ENCODE results near the gene CD74.

The CD74 gene

DNA sequence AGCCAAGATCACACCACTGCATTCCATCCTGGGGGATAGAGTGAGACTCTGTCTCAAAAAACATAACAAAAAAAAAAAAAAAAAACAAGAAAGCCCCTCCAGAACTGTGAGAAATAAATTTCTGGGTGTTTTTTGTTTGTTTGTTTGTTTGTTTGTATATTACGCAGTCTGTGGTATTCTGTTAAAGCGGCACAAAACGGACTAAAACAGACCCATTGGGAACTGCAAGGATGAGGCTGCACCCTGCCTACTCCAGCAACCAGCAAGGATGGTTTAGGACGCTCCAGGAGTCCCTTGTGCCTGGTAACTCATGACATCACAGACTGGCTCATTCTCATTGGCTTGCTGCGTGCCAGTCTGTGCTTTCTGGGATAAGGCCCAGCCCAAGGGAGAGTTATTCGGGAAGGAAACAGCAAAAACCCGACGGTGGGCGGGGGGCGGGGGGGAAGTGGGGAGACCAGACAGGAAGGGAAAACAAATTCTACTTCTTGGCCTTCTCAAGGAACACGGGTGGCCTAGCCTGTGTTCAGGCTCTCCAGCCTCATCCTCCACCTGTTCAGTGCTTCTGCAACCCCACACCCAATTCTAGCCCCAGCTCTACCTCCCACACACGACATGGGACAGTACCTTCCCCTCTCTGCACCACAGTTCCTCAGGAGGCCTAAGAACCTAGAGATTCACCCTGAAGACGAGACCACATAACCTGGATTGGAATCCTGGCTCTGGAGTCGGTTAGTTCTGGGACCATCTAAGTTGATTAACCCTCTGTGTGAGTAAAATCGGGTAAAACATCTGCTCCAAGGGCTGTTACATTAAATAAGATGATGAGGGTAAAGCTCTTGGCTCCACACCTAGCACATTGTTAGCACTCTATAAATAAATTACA, 2.8 kb downstream of the CD74 start:
- DNase-seq: peak; percentile 84

- DNase-seq: no peak
These were observed 4.3 kb downstream of the CD74 start for GRCh38 chr5:150408231-150408943.

- no peak for DNase-seq
These were observed 5.5 kb downstream of the CD74 start for GRCh38 chr5:150407096-150407720.

- DNase-seq: no peak
These were observed 6.0 kb downstream of the CD74 start for GRCh38 chr5:150406723-150407095.

DNA sequence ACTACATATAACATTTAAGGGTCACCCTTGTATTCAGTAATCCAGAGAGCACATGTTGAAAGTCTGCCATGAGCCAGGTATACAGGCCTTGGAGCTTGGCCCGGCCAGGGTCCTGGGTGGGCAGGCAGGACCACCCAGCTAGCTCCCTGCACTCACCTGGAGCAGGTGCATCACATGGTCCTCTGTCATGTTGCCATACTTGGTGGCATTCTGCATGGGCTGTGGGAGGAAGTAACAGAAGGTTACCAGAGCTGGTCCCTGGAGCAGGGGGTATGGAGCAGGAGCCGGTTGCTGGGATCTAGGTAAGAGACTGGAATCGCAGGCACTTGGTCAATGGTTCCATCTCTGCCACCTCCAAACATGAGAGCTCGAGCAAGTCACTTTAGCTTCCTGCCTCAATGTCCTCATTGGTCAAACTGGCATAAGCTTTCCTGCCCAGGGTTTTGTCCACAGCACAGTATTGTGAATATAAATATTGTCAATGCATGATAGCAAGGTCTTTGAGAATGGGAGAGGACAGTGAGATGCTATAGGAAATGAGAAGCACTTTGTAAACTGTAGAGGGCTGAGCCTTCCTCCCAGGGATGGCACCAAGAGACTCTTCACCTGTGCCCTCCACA, 6.5 kb downstream of the CD74 start:
- DNase-seq: no peak

DNA sequence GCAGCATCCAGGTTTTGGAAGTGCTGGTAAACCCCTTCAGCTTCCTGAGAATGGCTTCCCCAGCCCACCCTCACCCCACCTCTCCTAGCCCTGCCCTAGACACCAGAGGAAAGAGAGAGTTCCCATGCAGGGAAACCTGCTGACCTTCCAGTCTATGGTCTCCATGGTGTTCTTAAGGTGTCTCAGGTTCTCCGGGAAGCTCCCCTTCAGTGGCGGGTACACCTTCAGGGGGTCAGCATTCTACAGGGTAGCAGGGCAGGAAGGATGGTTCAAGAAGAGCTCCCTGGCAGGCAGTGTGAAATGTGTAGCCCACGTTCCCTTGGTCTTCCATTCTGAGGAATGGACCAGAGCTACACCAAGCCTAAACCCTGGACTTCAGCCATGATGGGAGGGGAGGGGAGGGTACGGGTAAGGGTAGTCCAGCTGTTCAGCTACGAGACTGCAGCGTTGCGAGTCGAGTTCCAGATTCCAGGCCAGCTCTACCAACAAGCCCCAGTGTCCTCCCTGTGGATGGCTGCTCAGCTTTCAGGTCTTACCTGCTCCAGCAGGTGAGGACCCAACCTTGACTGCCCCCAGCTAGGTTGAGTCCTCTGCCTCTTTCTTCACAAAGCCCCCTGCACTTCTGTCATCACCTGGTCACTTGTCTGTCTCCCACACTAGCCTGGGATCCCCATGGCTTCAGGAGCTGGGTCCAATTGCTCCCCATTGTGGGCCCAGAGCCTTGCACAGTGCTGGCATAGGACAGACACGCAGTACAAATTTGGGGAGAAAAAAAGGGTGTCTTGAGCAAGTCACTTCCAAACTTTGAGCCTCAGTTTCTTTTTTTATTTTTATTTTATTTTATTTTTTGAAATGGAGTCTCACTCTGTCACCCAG, 7.5 kb downstream of the CD74 start:
- no peak for DNase-seq

- DNase-seq: no peak
These were observed 8.2 kb downstream of the CD74 start for GRCh38 chr5:150404535-150404934.

GRCh38 chr5:150404121-150404520, 8.6 kb downstream of the CD74 start:
- no peak for DNase-seq

DNA sequence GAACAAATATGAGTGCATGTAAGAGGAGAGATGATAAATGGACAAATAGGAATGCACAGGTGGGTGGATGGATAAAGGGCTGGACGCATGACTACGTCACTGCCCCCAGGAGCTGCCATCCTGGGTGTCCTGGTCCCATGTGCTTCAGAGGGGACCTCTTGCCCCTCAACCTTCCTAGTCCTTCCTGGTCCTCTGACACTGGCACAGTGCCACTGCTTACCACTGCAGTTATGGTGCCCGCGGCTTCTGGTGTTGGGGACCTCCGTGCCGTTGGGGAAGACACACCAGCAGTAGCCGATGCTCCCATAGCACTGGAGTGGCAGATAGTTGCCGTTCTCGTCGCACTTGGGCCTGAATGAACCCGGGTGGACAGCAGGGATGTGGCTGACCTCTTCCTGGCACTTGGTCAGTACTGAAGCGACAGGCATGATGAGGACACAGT, 9.8 kb downstream of the CD74 start:
- DNase-seq: no peak

GRCh38 chr5:150402229-150402773, 10.4 kb downstream of the CD74 start:
- no peak for DNase-seq

DNA sequence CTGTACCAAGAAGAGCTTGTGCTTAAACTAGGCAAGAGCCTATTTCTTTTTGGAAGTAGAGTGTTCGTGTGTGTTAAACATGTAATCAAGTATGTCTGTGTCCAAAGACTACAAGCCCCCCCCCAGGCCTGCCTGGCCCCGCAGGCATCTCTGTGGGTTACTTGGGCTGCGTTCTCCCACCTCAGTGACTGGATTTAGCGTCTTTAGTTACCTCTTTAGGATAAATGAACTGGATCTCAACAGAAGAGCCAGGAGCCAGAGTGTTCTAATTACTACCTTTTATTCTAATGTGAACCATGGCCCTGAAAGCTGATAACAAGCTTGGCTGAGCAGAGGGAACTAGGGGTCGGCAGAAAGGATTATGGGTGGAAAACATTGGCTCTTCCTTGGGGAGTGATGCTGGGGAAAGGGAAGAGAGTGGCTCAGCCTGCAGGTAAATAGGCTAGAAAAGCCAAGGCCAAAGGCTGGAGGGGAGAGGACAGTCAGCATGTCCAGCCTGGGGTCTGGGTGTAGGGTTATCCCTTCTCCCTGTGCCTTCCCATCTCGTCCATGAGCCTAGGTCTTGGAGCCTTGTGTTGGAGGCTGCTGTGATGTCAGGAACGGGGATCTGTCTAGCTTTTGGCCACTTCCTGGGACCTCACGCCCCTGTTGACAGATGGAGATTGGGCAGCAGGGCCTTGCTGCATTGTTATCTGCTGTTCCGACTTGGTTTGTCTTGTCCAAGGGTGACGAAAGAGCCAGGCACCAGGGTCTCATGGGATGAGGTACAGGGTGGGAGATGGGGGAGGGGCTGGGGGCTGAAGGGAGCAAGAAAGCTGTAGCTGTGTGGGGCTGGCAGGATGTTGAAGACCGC, 11.1 kb downstream of the CD74 start:
- DNase-seq: no peak

DNA sequence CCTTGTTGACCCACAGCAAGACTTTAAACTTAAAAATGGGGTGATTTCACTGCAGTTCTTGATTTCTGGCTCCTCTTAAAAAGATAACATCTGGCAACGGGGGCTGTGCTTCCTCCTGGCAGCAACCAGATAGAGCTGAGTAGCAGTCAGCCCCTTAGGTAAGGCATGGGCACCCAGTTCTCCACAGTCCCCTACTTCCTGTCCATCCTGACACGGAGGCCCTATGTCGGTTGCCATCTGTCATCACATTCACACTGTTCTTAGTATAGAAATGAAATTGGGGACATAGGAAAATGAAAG, 11.7 kb downstream of the CD74 start:
- no peak for DNase-seq

GRCh38 chr5:150400316-150401075, 12.2 kb downstream of the CD74 start:
- DNase-seq: no peak

DNA sequence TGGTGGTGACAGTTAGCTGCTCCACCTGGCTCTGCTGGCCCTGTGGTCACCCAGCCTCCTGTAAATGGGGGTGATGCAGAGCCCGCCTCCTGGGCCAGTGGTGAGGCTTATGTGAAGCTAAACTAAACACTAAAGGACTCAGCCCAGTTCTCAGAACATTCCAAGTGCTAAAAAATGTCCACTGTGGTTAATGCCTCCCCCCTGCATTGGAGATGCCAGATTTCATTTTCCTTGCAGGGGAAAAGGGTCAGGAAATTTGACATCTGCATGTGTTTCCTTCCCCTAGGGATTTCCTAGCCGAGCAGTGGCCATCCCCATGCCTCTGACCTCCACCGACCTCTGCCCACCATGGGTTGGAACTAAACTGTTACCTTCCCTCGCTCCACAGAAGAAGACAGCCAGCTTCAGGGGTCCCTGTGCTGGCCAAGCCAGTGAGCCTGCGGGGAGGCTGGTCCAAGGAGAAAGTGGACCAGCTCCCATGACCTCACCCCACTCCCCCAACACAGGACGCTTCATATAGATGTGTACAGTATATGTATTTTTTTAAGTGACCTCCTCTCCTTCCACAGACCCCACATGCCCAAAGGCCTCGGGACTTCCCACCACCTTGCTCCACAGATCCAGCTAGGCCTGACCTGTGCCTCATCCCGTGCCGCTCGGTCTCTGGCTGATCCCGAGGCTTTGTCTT, 13.0 kb downstream of the CD74 start:
- DNase-seq: no peak

- no peak for DNase-seq
These were observed 13.8 kb downstream of the CD74 start for GRCh38 chr5:150398722-150399523.

GRCh38 chr5:150397782-150398721, 14.7 kb downstream of the CD74 start:
- DNase-seq: no peak

DNA sequence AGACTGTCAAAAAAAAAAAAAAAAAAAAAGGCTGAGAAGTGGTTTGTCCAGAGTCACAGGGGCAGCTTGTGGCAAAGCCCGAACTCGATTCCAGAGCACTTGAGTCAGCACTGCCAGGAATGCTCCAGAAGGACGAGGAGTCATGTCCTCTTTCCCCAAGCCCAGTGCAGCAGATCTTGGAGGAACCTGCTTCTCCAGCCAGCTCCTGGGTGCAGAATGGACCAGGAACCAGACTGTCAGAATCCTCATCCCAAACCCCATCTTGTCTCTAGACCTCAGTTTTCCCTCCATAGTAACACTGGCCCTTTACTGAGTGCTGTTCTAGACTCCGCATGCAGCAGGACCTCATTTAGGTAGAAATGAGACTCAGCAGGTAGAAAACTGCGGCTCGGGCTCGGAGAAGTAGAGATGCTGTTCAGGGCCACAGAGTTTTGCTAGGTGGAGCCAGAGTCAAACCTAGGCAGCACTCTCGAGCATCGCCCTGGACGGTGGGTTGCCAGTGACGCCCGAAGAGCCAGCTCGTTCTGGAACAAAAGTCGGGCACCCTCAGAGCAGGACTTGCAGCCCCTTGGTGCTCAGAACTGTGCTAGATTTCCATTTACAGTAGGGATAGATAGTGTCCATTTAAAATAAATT, 15.4 kb downstream of the CD74 start:
- DNase-seq: no peak

Data from activated CD4-positive, alpha-beta T cell treated with anti-CD3 and anti-CD28 coated beads, Interleukin-10, Interleukin-2, amounts not matched to agents 100 ng/mL and 50 ng/mL, durations not matched to agents 16 hours and 8 hours (primary cell).